ENCODE data around the gene SNRNP35. TPM values are rescaled to one million over a fixed set of nuclear protein-coding genes. Genes with fewer than 3 reads are reported as not detected.
"Not testable (repeated sequence)": the region's sequence is repeated elsewhere in the genome, so short reads cannot be mapped to it uniquely, and the experiment has no call there.

The SNRNP35 gene
- total RNA-seq, 2 donors from 2014 or later: 27.8 to 73.9 TPM

- ATAC-seq (ENCODE audit: insufficient number of reproducible peaks, low FRiP score, low read depth) (no peak), DNase-seq (ENCODE audit: low spot score) (no peak)
- Histone ChIP-seq H3K4me3 (peak overlapping the region; percentile 62), H3K27ac (peak overlapping the region; percentile 96 to 98), H3K4me1 (ENCODE audit: control insufficient read depth in 1 of 2, low read depth in 2 of 2) (peaks cover 27 to 68% of the 10 kb centered on the region in 2 donors), H3K36me3 (peaks cover 5% of the 10 kb centered on the region), H3K27me3 (replicated peaks; ENCODE audit: insufficient read depth) (no peaks in the 10 kb centered on the region), H3K9me3 (no peaks in the 10 kb centered on the region)
- no peak for TF ChIP-seq CTCF (IDR thresholded peaks at IDR 0.05)
These were observed 21.7 kb downstream of the SNRNP35 start for GRCh38 chr12:123479442-123480180.

- H3K36me3 ChIP-seq: peaks cover 13% of the 10 kb centered on the region
- H3K4me3 ChIP-seq; ATAC-seq (ENCODE audit: insufficient number of reproducible peaks, low FRiP score, low read depth); H3K9me3 ChIP-seq; DNase-seq (ENCODE audit: low spot score); H3K27me3 ChIP-seq (replicated peaks; ENCODE audit: insufficient read depth): not testable (repeated sequence)
- peaks cover 21 to 57% of the 10 kb centered on the region in 2 donors for H3K4me1 ChIP-seq (ENCODE audit: control insufficient read depth in 1 of 2, low read depth in 2 of 2)
- H3K27ac ChIP-seq: peak overlapping the region; percentile 96 to 98
These were observed 23.3 kb downstream of the SNRNP35 start for GRCh38 chr12:123481251-123481650.

- H3K27ac ChIP-seq: peak overlapping the region; percentile 55 to 98
- no peak for TF ChIP-seq CTCF (IDR thresholded peaks at IDR 0.05)
- H3K4me3 ChIP-seq: no peak overlapping the region
- H3K9me3 ChIP-seq: no peaks in the 10 kb centered on the region
- peaks cover 20 to 41% of the 10 kb centered on the region in 2 donors for H3K4me1 ChIP-seq (ENCODE audit: control insufficient read depth in 1 of 2, low read depth in 2 of 2)
- peaks cover 9% of the 10 kb centered on the region for H3K36me3 ChIP-seq
- no peaks in the 10 kb centered on the region for H3K27me3 ChIP-seq (replicated peaks; ENCODE audit: insufficient read depth)
- no peak for DNase-seq (ENCODE audit: low spot score)
- no peak for ATAC-seq (ENCODE audit: insufficient number of reproducible peaks, low FRiP score, low read depth)
These were observed 24.9 kb downstream of the SNRNP35 start for GRCh38 chr12:123482876-123483275.

- Histone ChIP-seq H3K36me3 (peaks cover 9% of the 10 kb centered on the region), H3K27ac (peak overlapping the region; percentile 55 to 98), H3K9me3 (no peaks in the 10 kb centered on the region), H3K4me1 (ENCODE audit: control insufficient read depth in 1 of 2, low read depth in 2 of 2) (peaks cover 12 to 33% of the 10 kb centered on the region in 2 donors), H3K27me3 (replicated peaks; ENCODE audit: insufficient read depth) (no peaks in the 10 kb centered on the region), H3K4me3 (no peak overlapping the region)
- ATAC-seq (ENCODE audit: insufficient number of reproducible peaks, low FRiP score, low read depth): no peak
- TF ChIP-seq CTCF (IDR thresholded peaks at IDR 0.05): no peak
- DNase-seq (ENCODE audit: low spot score): no peak
These were observed 25.8 kb downstream of the SNRNP35 start for GRCh38 chr12:123483602-123484248.

- H3K9me3 ChIP-seq: no peaks in the 10 kb centered on the region
- H3K27me3 ChIP-seq (replicated peaks; ENCODE audit: insufficient read depth): no peaks in the 10 kb centered on the region
- ATAC-seq (ENCODE audit: insufficient number of reproducible peaks, low FRiP score, low read depth): no peak
- peaks cover 9% of the 10 kb centered on the region for H3K36me3 ChIP-seq
- no peak overlapping the region for H3K4me3 ChIP-seq
- peak overlapping the region in 1 of 2 donors; percentile 27 for H3K27ac ChIP-seq
- TF ChIP-seq CTCF (IDR thresholded peaks at IDR 0.05): no peak
- DNase-seq (ENCODE audit: low spot score): no peak
- peaks cover 0 to 13% of the 10 kb centered on the region in 2 donors for H3K4me1 ChIP-seq (ENCODE audit: control insufficient read depth in 1 of 2, low read depth in 2 of 2)
These were observed 27.8 kb downstream of the SNRNP35 start for GRCh38 chr12:123485756-123486155.
